Limb (tissue), 2 donors: Measurements from ENCODE around the gene DMBT1.

ENCODE experiments used
- DNase-seq, 2 donors: peaks; one replicate each; pipeline ENCODE4 v3.0.0-alpha.2; 2016; ENCODE audit errors: extremely low spot score in 2 of 2

The DMBT1 gene

GRCh38 chr10:122646511-122647382, 86.2 kb downstream of the DMBT1 start:
- no peak for DNase-seq

- DNase-seq = no peak
These were observed 86.9 kb downstream of the DMBT1 start for GRCh38 chr10:122647383-122647968.

- peak; percentile 12 to 67 for DNase-seq
These were observed 88.3 kb downstream of the DMBT1 start for GRCh38 chr10:122648599-122649428.

- DNase-seq = no peak
These were observed 89.3 kb downstream of the DMBT1 start for GRCh38 chr10:122649903-122650302.

GRCh38 chr10:122650331-122650730, 89.8 kb downstream of the DMBT1 start:
- no peak for DNase-seq

- no peak for DNase-seq
These were observed 95.2 kb downstream of the DMBT1 start for GRCh38 chr10:122655524-122656307.

- DNase-seq = no peak
These were observed 95.8 kb downstream of the DMBT1 start for GRCh38 chr10:122656308-122656705.

GRCh38 chr10:122656741-122657140, 96.2 kb downstream of the DMBT1 start:
- DNase-seq = no peak

GRCh38 chr10:122657255-122657654, 96.7 kb downstream of the DMBT1 start:
- DNase-seq = no peak

GRCh38 chr10:122657729-122658128, 97.2 kb downstream of the DMBT1 start:
- DNase-seq = no peak

- DNase-seq = no peak
These were observed 97.9 kb downstream of the DMBT1 start for GRCh38 chr10:122658356-122659049.

GRCh38 chr10:122659126-122659525, 98.6 kb downstream of the DMBT1 start:
- DNase-seq = no peak

- DNase-seq = no peak
These were observed 99.1 kb downstream of the DMBT1 start for GRCh38 chr10:122659651-122660050.

- DNase-seq = no peak
These were observed 100.1 kb downstream of the DMBT1 start for GRCh38 chr10:122660696-122661095.

GRCh38 chr10:122662231-122662630, 101.7 kb downstream of the DMBT1 start:
- no peak for DNase-seq

- DNase-seq = no peak
These were observed 103.1 kb downstream of the DMBT1 start for GRCh38 chr10:122663516-122664130.

- DNase-seq = no peak
These were observed 103.9 kb downstream of the DMBT1 start for GRCh38 chr10:122664501-122664900.

- no peak for DNase-seq
These were observed 104.8 kb downstream of the DMBT1 start for GRCh38 chr10:122665329-122665860.

- DNase-seq = no peak
These were observed 105.4 kb downstream of the DMBT1 start for GRCh38 chr10:122665946-122666345.

GRCh38 chr10:122669045-122669444, 108.5 kb downstream of the DMBT1 start:
- no peak for DNase-seq
